NCI-H2029 treated with DMSO at 0.1 percent for 48 hours (cell line): ENCODE results near the gene RGS8.

Source experiments
- DNase-seq: peaks from one replicate; lab custom pipeline; 2025; lab: John Stamatoyannopoulos, UW

RGS8 gene

DNA sequence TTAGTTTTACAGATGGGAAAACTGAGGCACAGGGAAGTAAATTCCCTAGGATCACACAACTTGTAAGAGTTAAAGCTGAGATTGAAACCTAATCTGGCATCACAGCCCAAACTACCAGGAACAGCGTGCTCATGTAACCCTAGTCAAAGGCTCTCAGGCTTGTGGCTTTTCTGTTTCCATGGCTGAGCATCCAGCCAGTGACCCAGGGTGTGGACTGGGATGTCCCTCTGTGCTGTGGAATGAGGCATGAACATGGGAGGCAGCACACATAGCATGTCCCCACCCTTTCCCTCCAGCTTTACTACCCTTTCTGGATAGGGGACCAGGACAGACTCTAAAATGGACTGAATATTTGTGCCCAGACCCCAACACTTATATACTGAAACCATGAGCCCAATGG lies 45.1 kb downstream of the RGS8 start:
- no peak for DNase-seq

- no peak for DNase-seq
Observed at GRCh38 chr1:182637769-182638168, 46.6 kb downstream of the RGS8 start.

DNA sequence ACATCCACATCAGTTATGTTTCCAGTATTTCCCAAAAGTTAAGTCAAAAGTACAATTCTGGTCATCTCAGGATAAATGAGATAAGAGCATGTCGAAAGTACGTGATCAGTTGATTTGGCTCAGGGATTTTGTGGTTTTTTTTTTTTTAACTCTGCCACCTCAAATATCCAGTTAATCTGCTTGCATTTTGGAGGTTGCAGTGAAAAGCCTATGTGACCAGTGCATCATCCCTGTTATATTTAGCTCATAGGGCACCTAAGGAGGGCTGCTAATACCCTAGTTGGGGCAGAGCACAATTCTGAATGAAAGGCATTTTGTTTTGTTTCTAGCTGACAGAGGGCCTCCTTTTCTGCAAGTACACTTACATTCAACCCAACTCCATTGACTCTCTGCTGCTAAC lies 48.5 kb downstream of the RGS8 start:
- no peak for DNase-seq
